ENCODE measurements around the gene GLI1.

DNA sequence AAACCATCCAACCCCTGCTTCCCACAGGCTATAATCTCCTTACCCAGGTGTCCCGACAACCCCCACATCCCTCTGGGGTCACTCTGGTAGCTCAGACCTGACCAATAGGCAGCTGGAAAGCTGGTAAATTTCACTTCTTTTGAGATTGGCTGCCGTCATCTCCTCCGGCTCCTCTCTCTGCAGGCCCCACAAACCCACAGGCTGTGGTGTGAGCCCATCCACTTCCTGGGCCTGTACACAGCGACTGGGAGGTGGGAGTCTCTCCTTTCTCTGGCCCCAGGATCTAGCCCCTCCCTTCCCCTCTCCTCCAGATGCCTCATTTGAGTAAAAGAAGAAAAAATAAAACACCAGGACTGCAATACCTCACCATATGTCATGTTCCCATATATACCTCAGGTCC is 24.3 kb upstream of the GLI1 start:
- TF ChIP-seq POLR2A (IDR thresholded peaks at IDR 0.05; ENCODE audit: low read length) (no peak), RCOR1 (IDR thresholded peaks at IDR 0.05; ENCODE audit: low read depth, low read length) (no peak), CEBPB (IDR thresholded peaks at IDR 0.05) (no peak)
- TF ChIP-seq, protein P1, sequence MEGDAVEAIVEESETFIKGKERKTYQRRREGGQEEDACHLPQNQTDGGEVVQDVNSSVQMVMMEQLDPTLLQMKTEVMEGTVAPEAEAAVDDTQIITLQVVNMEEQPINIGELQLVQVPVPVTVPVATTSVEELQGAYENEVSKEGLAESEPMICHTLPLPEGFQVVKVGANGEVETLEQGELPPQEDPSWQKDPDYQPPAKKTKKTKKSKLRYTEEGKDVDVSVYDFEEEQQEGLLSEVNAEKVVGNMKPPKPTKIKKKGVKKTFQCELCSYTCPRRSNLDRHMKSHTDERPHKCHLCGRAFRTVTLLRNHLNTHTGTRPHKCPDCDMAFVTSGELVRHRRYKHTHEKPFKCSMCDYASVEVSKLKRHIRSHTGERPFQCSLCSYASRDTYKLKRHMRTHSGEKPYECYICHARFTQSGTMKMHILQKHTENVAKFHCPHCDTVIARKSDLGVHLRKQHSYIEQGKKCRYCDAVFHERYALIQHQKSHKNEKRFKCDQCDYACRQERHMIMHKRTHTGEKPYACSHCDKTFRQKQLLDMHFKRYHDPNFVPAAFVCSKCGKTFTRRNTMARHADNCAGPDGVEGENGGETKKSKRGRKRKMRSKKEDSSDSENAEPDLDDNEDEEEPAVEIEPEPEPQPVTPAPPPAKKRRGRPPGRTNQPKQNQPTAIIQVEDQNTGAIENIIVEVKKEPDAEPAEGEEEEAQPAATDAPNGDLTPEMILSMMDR (IDR thresholded peaks at IDR 0.05), result no peak
- TF ChIP-seq, protein P2, sequence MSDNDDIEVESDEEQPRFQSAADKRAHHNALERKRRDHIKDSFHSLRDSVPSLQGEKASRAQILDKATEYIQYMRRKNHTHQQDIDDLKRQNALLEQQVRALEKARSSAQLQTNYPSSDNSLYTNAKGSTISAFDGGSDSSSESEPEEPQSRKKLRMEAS (IDR thresholded peaks at IDR 0.05), result no peak
